Peyer's patch (tissue), 4 donors: ENCODE data around the gene PLSCR3. TPM values are rescaled to one million over a fixed set of nuclear protein-coding genes. Genes with fewer than 3 reads are reported as not detected.

Experiments used
- DNase-seq, 3 donors: peaks; one replicate each; pipeline ENCODE4 v3.0.0-alpha.2; 2017 to 2019
- H3K27ac ChIP-seq, 4 donors: fragments of 200-600 bp; sonication (generic); one replicate each; pipeline ENCODE4 v1.5.1; 2016 to 2019
- H3K27me3 ChIP-seq, 2 donors: fragments of 200-600 bp; sonication (generic); one replicate each; pipeline ENCODE4 v1.5.1; 2019
- H3K36me3 ChIP-seq, 3 donors: fragments of 200-600 bp; sonication (generic); one replicate each; pipeline ENCODE4 v1.5.1; 2016 to 2019
- H3K4me1 ChIP-seq, 4 donors: fragments of 200-600 bp; sonication (generic); one replicate each; pipeline ENCODE4 v1.5.1; 2016 to 2019
- H3K4me3 ChIP-seq, 4 donors: fragments of 200-600 bp; sonication (generic); 1 replicate in 3 of 4; 2 replicates in 1 of 4; pipeline ENCODE4 v1.5.1; 2016 to 2019; ENCODE audit warnings: mild to moderate bottlenecking in 1 of 4
- H3K9me3 ChIP-seq, 4 donors: fragments of 200-600 bp; sonication (generic); one replicate each; pipeline ENCODE4 v1.5.1; 2016 to 2019; ENCODE audit warnings: mild to moderate bottlenecking in 1 of 4
- POLR2A ChIP-seq, 2 donors: fragments of 450-650 bp; IDR thresholded peaks; one replicate each; pipeline ENCODE4 v1.5.1; 2017; ENCODE audit warnings: antibody characterized with exemption in 2 of 2, mild to moderate bottlenecking in 2 of 2, moderate library complexity in 2 of 2
- total RNA-seq, 4 donors: library from RNA; depleted of rRNA; stranded (reverse); fragments of >200 nt; gene quantifications; one replicate each; pipeline ENCODE4 v1.1.0, GENCODE V29; 2016
- TF ChIP-seq, protein P1 (sequence below), 6 experiments: fragments of 450-650 bp in 4 of 6; fragments of 200-600 bp in 2 of 6; sonication (generic) in 1 of 6; IDR thresholded peaks; one replicate each; pipeline ENCODE4 v1.5.1; 2017 to 2019; ENCODE audit warnings: antibody characterized with exemption in 6 of 6, mild to moderate bottlenecking in 3 of 6, moderate library complexity in 1 of 6

The PLSCR3 gene
- total RNA-seq, 4 donors from 2014 or later, result 10.7 to 38.8 (median 21.9) TPM

- Histone ChIP-seq H3K27ac (no peak within 1 kb of the TSS), H3K9me3 (no peaks in the 10 kb centered on the region), H3K4me3 (no peak within 1 kb of the TSS), H3K27me3 (no peaks in the 10 kb centered on the region), H3K4me1 (no peaks in the 10 kb centered on the region), H3K36me3 (no peaks in the 10 kb centered on the region)
- TF ChIP-seq, protein P1, sequence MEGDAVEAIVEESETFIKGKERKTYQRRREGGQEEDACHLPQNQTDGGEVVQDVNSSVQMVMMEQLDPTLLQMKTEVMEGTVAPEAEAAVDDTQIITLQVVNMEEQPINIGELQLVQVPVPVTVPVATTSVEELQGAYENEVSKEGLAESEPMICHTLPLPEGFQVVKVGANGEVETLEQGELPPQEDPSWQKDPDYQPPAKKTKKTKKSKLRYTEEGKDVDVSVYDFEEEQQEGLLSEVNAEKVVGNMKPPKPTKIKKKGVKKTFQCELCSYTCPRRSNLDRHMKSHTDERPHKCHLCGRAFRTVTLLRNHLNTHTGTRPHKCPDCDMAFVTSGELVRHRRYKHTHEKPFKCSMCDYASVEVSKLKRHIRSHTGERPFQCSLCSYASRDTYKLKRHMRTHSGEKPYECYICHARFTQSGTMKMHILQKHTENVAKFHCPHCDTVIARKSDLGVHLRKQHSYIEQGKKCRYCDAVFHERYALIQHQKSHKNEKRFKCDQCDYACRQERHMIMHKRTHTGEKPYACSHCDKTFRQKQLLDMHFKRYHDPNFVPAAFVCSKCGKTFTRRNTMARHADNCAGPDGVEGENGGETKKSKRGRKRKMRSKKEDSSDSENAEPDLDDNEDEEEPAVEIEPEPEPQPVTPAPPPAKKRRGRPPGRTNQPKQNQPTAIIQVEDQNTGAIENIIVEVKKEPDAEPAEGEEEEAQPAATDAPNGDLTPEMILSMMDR (IDR thresholded peaks at IDR 0.05), result no peak
- no peak for TF ChIP-seq POLR2A (IDR thresholded peaks at IDR 0.05)
- DNase-seq, result no peak
These were observed 31.0 kb upstream of the PLSCR3 start, which contains the start of gene SPEM2 for GRCh38 chr17:7425316-7425715. Gene SPEM2 (plus strand): TSS chr17:7425616. CDS start chr17:7425689, 73 bp downstream.

DNA sequence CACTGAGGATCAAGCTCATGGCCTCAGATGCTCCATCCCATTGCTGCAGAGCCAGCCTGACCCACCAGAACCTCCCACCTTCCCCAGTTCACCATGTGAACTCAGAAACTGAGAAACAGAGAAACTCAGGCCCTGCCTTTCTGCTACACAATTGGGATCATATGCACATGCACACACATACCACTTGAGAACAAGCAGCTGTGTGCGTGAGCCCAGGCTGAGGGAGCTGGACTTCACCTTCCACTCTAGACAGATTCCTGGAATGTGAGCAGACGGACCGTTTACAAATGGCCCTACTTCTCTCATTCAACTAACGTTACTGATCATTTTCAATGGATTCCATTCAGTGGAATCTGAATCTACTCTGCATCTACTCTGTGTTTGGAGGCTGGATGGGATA is 29.4 kb upstream of the PLSCR3 start:
- Histone ChIP-seq H3K36me3 (no peaks in the 10 kb centered on the region), H3K4me1 (no peaks in the 10 kb centered on the region), H3K9me3 (no peaks in the 10 kb centered on the region), H3K27ac (no peak overlapping the region), H3K4me3 (no peak overlapping the region), H3K27me3 (no peaks in the 10 kb centered on the region)
- TF ChIP-seq POLR2A (IDR thresholded peaks at IDR 0.05), result no peak
- TF ChIP-seq, protein P1 (IDR thresholded peaks at IDR 0.05), result no peak
- no peak for DNase-seq

DNA sequence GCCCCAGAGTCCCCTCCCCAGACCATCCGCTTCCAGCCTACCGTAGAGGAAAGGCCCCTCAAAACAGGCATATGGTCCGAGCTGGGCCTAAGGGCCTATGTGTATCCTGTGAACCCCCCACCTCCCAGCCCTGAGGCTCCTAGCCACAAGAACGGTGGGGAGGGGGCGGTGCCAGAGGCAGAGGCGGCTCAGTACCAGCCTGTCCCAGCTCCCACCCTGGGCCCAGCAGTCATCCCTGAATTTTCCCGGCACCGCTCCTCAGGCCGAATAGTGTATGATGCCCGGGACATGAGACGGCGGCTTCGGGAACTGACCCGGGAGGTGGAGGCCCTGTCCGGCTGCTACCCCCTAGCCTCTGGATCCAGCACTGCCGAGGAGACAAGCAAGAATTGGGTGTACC is 26.9 kb upstream of the PLSCR3 start:
- H3K4me1 ChIP-seq, result no peaks in the 10 kb centered on the region
- no peaks in the 10 kb centered on the region for H3K36me3 ChIP-seq
- H3K4me3 ChIP-seq, result no peak overlapping the region
- H3K27me3 ChIP-seq, result no peaks in the 10 kb centered on the region
- no peaks in the 10 kb centered on the region for H3K9me3 ChIP-seq
- H3K27ac ChIP-seq, result no peak overlapping the region
- no peak for TF ChIP-seq POLR2A (IDR thresholded peaks at IDR 0.05)
- TF ChIP-seq, protein P1 (IDR thresholded peaks at IDR 0.05), result no peak
- no peak for DNase-seq

GRCh38 chr17:7419819-7420610 is 25.7 kb upstream of the PLSCR3 start, which contains the start of gene SPEM1:
Gene SPEM1 (plus strand): TSS chr17:7420324. CDS start chr17:7420385, 61 bp downstream.
- Histone ChIP-seq H3K27ac (no peak within 1 kb of the TSS), H3K9me3 (no peaks in the 10 kb centered on the region), H3K4me1 (no peaks in the 10 kb centered on the region), H3K27me3 (no peaks in the 10 kb centered on the region), H3K4me3 (no peak within 1 kb of the TSS), H3K36me3 (no peaks in the 10 kb centered on the region)
- no peak for DNase-seq
- TF ChIP-seq, protein P1 (IDR thresholded peaks at IDR 0.05), result no peak
- TF ChIP-seq POLR2A (IDR thresholded peaks at IDR 0.05), result no peak

DNA sequence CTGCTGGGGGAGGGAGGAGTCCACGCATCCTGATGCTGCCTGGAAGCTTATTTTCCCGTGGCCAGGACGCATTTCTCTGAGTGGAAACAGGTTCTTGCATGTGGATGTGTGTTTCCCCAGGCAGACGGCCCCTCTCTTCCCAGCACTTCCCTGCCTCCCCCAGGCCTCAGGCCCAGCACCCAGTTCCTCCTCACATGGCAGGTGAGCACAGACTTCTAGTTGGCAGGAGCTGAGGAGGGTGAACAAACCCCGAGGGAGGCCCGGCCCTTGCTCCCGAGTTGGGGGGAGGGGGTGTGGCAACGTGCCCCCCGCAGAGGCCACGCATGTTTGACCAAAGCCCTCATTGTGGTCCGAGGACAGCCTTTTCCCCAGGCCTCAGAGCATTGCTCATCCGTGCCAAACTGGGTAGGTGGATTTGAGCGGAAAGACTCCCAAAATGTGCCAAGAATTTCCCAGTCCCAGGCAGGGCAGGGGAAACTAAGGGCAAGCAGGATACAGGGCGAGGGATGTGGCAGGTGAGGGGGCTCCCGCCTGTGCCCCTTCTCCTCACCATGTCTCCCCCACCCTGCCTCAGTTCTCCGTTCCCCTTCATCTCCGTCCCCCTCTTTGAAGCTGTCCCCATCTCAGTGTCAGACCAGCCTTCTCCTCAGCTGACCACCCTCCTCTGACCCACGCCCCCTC is 24.3 kb upstream of the PLSCR3 start:
- H3K36me3 ChIP-seq, result no peaks in the 10 kb centered on the region
- no peak overlapping the region for H3K27ac ChIP-seq
- TF ChIP-seq, protein P1 (IDR thresholded peaks at IDR 0.05), result no peak
- TF ChIP-seq POLR2A (IDR thresholded peaks at IDR 0.05), result no peak
- no peaks in the 10 kb centered on the region for H3K4me1 ChIP-seq
- no peaks in the 10 kb centered on the region for H3K27me3 ChIP-seq
- no peaks in the 10 kb centered on the region for H3K9me3 ChIP-seq
- no peak for DNase-seq
- H3K4me3 ChIP-seq, result no peak overlapping the region
